Hepatocyte (in vitro differentiated cells): ENCODE data around the gene AGAP5.
"Not testable (repeated sequence)": the region's sequence is repeated elsewhere in the genome, so short reads cannot be mapped to it uniquely, and the experiment has no call there.

Experiments used
- EZH2phosphoT487 ChIP-seq: fragments of 200-600 bp; sonication (generic); IDR thresholded peaks from one replicate; pipeline ENCODE4 v1.6.1; 2018; ENCODE audit warnings: antibody characterized with exemption, mild to moderate bottlenecking, low read depth, moderate library complexity; ENCODE audit not compliant: unreplicated experiment, severe bottlenecking
- TF ChIP-seq, protein P1 (sequence below): fragments of 200-600 bp; sonication (generic); IDR thresholded peaks from 2 replicates; pipeline ENCODE4 v1.5.1; 2016; ENCODE audit warnings: antibody characterized with exemption, mild to moderate bottlenecking; ENCODE audit not compliant: poor library complexity

DNA sequence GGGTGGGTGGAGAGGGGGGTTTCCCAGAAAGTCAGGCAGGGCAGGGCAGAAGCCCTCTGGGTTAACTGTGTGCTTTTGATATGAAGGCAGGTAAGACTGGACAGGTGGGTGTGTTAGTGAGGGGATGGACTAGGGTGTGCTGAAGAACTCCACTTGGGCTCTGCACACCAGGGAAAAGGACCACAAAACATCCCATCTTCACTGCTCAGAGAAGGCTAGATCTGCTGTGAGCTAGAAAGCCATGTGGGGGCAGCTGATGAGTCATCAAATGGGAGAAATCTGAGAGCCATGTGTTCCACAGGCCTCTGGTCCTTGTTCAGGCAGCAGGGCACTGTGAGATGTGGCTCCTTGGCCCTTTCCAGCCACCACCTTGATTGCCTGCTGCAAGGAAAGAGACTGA lies 9.7 kb upstream of the AGAP5 start:
- TF ChIP-seq, protein P1, sequence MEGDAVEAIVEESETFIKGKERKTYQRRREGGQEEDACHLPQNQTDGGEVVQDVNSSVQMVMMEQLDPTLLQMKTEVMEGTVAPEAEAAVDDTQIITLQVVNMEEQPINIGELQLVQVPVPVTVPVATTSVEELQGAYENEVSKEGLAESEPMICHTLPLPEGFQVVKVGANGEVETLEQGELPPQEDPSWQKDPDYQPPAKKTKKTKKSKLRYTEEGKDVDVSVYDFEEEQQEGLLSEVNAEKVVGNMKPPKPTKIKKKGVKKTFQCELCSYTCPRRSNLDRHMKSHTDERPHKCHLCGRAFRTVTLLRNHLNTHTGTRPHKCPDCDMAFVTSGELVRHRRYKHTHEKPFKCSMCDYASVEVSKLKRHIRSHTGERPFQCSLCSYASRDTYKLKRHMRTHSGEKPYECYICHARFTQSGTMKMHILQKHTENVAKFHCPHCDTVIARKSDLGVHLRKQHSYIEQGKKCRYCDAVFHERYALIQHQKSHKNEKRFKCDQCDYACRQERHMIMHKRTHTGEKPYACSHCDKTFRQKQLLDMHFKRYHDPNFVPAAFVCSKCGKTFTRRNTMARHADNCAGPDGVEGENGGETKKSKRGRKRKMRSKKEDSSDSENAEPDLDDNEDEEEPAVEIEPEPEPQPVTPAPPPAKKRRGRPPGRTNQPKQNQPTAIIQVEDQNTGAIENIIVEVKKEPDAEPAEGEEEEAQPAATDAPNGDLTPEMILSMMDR = not testable (repeated sequence)
- TF ChIP-seq EZH2phosphoT487 = not testable (repeated sequence)
